HG03135 (cell line): ENCODE data around the gene CFAP68.
"Not testable (repeated sequence)": the region's sequence is repeated elsewhere in the genome, so short reads cannot be mapped to it uniquely, and the experiment has no call there.

Source experiments
- ATAC-seq: cut with Tn5 transposase; IDR thresholded peaks from one replicate; pipeline ENCODE4 v1.9.1; 2021; ENCODE audit warnings: mild to moderate bottlenecking, moderate library complexity; ENCODE audit not compliant: unreplicated experiment

Gene CFAP68

DNA sequence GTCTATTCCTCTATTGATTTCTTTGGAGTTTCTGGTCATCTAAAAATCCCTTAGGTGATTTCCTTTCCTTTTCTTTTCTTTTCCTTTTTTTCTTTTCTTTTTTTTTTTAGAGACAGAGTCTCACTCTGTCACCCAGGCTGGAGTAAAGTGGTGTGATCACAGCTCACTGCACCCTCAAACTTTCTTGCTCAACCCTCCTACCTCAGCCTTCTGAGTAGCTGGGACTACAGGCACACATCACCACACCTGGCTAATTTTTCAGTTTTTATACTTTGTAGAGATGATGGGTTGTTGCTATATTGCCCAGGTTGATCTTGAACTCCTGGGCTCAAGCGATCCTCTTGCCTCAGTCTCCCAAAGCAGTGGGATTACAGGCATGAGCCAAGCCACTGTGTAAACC lies 37.4 kb downstream of the CFAP68 start:
- no peak for ATAC-seq

DNA sequence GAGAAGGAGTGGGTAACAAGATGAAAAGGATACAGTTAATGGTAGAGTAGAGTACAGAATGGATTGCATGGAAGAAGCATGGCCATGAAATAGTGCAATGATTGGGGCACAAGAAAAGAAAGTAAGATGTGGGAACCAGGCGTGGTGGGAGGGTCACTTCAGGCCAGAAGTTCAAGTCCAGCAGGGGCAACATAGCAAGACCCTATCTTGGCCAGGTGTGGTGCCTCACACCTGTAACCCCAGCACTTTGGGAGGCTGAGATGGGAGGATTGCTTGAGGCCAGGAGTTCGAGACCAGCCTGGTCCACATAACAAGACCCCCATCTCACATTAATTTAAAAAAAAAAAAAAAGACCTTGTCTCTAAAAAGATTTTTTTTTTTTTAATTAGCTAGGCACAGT lies 38.0 kb downstream of the CFAP68 start:
- ATAC-seq = no peak

DNA sequence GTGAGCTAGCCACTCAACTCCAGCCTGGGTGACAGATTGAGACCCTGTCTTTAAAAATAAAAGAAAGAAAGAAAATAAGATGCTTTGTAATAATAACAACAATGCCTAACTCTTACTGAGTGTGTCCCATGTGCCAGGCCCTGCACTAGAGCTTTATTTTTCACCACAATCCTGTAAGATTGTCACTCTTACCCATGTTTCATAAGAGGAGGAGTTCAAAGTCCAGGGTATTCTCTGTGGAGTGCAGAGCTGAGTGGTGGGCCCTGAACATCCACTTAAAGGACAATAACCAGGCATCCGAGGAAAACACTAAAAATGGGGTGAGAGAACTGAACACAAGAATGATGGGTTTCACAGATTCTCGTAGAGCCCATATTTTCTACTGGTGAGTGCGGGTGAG lies 38.4 kb downstream of the CFAP68 start:
- ATAC-seq = no peak

DNA sequence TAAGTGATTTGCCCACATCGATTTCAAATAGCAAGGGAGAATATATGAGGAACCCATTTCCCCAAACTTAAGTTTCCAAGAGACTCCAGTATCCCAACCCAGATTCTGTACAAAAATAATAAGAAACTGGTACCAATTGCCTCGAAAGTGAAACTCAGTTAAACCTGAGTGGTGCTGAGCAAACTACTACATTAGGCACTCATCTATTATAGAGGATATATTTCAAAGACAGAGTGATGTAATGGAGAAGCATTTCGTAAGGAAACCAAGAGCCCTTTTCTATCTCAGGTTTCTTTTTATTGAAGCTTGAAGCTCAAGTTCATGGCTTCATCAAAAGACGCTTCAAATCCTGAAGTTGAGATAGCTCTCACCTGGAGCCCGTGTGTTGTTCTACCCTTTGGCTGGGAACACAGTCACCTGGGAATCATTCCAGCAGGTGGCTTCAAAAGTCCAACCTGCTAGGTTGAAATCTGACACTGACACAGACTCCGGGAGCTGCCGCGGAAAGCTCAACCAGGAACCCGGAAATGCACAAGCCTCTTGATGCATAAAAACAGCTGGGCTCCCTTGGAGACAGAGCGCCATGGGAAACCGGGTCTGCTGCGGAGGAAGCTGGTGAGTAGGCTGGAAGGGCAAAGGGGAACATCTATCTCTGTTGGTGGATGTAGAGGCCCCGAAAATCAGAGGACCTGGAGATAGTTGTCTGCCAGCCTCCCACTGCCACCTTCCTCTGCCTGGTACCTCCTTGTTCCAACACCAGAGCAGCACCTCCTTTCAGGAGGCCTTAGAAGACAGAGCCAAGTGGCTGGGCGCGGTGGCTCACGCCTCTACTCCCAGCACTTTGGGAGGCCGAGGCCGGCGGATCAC lies 39.3 kb downstream of the CFAP68 start, which contains the start of gene C11orf52:
Gene C11orf52, plus strand, starts transcription at position 524 of the 867 bp plus-strand sequence. Its CDS starts 60 bp downstream, at position 584.
- ATAC-seq = no peak

DNA sequence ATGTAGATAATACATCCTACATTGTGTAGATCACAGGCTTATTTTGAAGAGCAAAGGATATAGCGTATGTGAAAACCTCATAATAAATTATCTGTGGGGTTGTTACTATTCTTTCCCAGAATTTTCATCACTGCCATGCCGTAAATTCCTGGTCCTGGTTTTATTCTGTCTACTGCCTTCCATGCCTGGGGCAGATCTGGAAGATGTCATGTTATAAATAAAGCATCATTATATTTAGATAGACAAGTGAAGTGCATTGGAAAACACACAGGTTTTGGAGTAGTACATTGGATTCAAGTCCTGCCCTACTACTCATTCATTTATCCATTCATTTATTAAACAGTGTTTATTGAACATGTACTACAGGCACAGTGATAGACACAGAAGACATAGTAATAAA lies 41.6 kb downstream of the CFAP68 start:
- ATAC-seq = no peak

DNA sequence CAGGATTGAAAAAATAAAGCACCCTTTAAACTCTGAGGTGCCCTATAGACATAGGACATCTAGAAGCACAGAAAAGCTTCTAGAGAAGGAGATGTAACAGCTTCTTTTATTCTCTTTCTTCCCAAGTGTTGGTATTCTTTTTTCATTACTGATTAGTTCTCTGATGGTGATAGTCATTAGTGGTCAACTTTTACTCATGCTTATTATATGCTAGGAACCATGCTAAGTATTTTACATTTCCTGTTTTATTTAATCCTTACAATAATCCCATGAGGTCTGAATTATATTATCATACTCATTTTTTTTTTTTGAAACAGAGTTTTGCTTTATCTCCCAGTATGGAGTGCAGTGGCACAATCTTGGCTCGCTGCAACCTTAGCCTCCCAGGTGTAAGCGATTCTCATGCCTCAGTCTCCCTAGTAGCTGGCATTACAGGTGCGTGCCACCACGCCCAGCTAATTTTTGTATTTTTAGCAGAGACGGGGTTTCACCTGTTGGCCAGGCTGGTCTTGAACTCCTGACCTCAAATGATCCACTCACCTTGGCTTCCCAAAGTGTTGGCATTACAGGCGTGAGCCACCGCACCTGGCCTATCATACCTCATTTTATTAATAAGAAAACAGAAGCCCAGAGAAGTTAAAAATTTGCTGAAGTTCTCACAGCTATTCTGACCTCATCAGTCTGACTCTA lies 42.3 kb downstream of the CFAP68 start:
- ATAC-seq = no peak

DNA sequence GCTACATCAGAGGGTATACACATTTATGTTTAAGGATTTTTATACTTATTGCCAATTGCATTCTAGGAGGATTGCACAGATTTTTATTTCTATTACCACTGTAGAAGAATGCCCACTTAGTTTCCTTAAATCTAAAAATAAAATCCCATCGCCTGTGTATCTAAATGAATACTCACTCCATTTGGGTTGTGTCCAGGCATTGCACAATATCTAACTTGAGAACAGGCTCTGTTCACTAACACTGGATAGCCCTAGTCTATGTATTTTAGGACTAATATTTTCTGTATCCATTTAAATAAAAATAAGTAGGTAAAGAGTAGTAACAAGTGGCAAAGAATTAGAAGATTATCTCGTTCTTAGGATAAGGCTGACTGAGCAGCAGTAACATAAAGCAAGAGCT lies 43.5 kb downstream of the CFAP68 start:
- no peak for ATAC-seq

DNA sequence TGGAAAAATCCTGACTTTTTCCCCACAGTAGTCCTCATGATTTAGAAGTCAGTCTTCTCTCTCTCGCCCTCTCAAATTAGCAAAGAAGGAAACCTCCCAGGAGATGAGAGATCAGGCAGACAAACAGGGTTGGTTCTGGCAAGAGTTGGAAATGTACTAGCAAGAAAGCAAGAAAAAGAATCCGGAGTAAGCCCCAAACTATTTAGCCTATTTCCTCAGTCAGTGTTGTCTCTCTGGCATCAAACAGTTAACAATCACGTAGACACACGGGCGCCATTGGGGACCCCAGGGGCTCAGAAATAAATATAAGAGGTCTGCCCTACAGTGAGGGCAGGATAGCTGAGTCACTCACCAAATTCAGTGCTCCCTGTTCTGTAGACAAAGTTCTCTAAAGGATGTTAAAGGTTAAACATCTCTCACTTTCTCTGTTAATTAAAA lies 44.0 kb downstream of the CFAP68 start:
- no peak for ATAC-seq

DNA sequence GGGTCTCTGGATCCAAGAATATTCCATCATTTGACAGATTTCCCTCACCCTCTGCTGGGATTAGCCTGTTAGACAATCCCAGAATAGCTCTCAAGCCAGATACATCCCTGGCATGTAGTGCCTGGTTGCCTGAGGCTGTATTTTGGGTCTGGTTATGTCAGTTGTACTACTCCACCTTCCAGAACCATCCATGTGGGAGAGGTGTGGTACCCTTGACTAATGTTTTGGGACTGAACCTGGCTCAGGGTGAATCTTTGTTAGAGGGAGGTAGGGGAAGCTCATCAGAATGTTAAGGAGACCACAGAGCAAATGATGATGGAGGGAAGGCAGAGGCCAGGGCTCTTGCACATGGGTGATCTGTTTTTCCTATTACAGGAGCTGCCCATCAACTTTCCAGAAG lies 44.6 kb downstream of the CFAP68 start:
- ATAC-seq = no peak

DNA sequence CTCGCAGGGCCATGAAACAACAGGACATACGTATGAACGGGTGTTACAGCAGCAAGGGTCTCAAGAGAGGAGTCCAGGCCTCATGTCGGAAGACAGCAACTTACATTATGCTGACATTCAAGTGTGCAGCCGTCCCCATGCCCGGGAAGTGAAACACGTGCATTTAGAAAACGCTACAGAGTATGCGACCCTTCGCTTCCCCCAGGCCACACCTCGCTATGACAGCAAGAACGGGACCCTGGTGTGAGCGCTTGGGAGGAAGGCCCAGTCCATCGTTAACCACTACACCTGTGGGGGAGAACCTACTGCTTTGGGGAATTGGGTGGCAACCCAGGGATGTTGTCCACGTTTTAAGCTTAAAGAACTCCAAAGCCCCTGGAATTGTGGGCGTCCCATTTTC lies 46.6 kb downstream of the CFAP68 start:
- no peak for ATAC-seq

DNA sequence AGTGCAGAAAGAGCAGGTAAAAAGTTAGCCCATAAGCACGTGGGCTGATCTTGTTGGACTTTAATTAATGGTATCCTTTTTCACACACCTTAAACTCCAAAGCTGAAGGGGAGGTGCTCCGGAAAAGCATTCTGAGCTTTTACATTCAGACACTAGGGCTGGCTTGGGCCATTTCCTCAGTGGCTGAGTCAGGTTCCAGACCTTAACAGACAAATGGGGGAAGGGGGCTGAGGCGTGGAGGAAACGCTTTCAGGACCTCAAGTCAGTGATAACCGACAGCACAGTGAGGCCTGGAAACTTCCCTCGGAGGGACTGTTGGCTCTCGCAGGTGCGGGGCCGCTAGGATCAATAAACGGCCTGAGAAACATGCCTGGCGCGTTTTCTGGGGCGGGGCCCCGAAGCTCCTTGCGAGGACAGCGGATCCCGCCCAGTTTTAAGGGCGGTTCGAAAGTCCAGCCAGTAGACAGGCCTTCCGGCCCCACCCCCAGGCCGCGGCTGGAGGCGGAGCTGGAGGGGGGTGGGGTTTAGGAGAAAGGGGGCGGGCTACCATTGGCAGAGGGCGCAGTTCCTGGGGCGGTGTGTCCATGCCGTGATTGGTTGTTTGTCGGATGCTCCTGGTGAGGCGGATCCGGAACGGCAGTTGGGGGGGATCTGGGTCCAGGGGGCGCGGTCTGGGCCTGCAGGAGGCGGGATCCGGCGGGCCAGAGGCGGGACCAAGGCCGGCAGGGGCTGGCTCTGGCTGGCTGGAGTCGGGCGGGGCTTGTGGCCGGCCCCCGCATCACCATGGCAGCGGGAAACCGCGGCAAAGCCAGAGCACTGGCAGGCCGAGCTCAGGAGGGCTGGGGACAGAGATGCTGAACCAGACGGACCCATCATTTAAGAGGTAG lies 47.4 kb downstream of the CFAP68 start:
- ATAC-seq = peak; percentile 91

DNA sequence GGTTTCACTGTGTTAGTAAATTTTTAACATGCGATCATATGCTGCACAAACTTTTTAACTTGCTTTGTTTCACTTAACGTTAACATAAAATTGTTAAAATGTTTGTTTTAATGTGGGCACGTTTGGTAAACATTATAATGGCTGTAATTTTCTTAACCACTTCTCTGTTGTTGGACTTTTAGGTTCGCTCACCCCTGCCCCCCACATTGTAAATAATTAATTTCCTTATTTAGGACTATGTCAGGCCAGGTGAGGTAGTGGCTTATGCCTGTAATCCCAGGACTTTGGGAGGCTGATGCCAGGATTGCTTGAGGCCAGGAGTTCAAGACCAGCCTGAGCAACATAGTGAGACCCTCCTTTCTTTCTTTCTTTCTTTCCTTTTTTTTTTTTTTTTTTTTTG lies 51.1 kb downstream of the CFAP68 start:
- ATAC-seq = no peak

DNA sequence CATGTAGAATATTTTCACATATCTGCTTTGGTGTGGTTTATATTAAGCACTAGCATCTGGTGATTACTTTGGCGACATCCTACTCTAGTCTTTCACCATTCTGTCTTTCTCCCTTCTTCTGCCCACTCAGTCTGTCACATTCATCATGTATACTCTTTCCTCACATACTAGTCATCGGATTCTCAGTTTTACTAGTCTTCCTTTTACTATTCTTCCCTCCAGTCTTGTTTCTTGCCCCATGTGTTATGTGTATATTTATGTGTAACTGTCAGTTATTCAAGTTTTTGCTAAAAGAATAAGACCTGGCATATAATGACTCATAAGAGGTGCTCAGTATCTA lies 53.2 kb downstream of the CFAP68 start:
- ATAC-seq = no peak

DNA sequence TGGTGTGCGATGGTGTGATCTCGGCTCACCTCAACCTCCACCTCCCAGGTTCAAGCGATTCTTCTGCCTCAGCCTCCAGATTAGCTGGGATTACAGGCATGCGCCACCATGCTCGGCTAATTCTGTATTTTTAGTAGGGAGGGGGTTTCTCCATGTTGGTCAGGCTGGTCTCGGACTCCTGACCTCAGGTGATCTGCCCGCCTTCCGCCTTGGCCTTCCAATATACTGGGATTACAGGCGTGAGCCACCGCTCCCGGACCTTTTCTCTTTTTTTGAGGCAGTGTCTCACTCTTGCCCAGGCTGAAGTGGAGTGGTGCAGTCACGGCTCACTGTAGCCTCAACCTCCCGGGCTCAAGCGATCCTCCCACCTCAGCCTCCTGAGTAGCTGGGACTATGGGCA lies 53.8 kb downstream of the CFAP68 start:
- ATAC-seq = not testable (repeated sequence)

DNA sequence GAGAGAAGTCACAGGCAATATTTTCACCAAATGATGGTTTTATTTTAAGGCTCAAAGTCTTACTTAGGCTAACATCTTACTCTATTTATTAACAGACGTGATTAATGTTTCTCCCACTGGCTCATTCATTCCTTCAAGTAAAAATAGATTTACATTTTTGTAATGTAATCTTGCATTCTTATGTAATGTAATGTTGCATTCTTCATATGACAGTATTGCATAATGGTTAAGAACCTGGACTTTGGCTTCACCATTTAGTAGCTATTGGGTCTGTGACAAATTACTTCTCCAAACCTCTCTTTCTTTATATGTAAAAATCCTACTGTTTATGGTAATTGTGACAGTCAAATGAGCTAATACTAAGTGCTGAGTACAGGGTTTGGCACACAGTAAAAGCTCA lies 54.5 kb downstream of the CFAP68 start:
- no peak for ATAC-seq

DNA sequence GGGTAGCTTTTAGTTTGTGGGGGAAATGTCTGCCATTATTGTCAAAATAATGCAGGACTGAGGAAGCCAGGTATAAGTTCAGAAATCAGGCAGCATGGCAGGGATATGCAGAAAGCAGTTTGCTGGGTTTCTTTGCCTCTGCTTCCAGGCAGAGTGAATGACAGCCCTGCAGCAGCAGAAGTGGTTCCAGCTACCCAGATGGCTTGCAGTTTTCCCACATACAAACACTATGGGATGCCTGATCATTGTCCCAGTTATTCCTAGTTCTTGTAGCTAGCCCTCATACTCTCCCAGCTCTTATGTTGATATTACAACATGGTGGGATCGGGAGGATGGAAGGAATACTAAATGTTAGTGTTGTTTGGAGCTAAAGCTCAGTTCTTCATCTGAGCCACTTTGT lies 55.0 kb downstream of the CFAP68 start:
- no peak for ATAC-seq
